ENCODE results near the gene TRIP10. TPM values are rescaled to one million over a fixed set of nuclear protein-coding genes. Genes with fewer than 3 reads are reported as not detected.
"Not testable (repeated sequence)": the region's sequence is repeated elsewhere in the genome, so short reads cannot be mapped to it uniquely, and the experiment has no call there.

Gene TRIP10
- total RNA-seq, 4 donors from 2014 or later = 94.1 to 129 (median 104) TPM

GRCh38 chr19:6769006-6769619, 29.6 kb downstream of the TRIP10 start:
- WGBS, 2 donors (ENCODE audit: low coverage in 1 of 2) = 51% methylated on average over 5 of the region's 11 CpGs; no CpG with 5 or more reads in 1 of the 2 donors

GRCh38 chr19:6771648-6772027, 32.2 kb downstream of the TRIP10 start:
- peaks cover 0 to 14% (median 8%) of the 10 kb centered on the region in 3 donors for H3K4me1 ChIP-seq
- WGBS, 2 donors (ENCODE audit: low coverage in 1 of 2) = 82 to 85% methylated on average over 3 to 7 of the region's 7 CpGs
- not testable (repeated sequence) for H3K4me3 ChIP-seq, H3K9me3 ChIP-seq, H3K27ac ChIP-seq, H3K36me3 ChIP-seq, ATAC-seq
- peaks cover 58% of the 10 kb centered on the region for H3K27me3 ChIP-seq

More at GRCh38 chr19:6769006-6769619, 29.6 kb downstream of the TRIP10 start:
- Histone ChIP-seq H3K27ac (no peak overlapping the region), H3K4me3 (no peak overlapping the region), H3K9me3 (no peaks in the 10 kb centered on the region), H3K36me3 (no peaks in the 10 kb centered on the region), H3K4me1 (peaks cover 0 to 14% (median 8%) of the 10 kb centered on the region in 3 donors), H3K27me3 (peaks cover 84% of the 10 kb centered on the region)
- TF ChIP-seq CTCF (IDR thresholded peaks at IDR 0.05) (peak in 1 of 4 experiments; percentile 50), POLR2A (IDR thresholded peaks at IDR 0.05) (no peak)
- ATAC-seq = no peak

GRCh38 chr19:6772028-6772865, 32.8 kb downstream of the TRIP10 start, which contains the start of gene VAV1:
Gene VAV1, plus strand, starts transcription at chr19:6772708. Its CDS starts 100 bp downstream, at chr19:6772808.
- peak within 1 kb of the TSS in 2 of 4 donors; percentile 7 to 53 for H3K27ac ChIP-seq

GRCh38 chr19:6772866-6773322, 33.4 kb downstream of the TRIP10 start:
- H3K27ac ChIP-seq = peak overlapping the region in 2 of 4 donors; percentile 7 to 53
- no CpG with 5 or more reads among the region's 14 CpGs for WGBS, 2 donors (ENCODE audit: low coverage in 1 of 2)

More at GRCh38 chr19:6772028-6772865, 32.8 kb downstream of the TRIP10 start, which contains the start of gene VAV1:
- Histone ChIP-seq H3K4me1 (peaks cover 0 to 8% (median 6%) of the 10 kb centered on the region in 3 donors), H3K9me3 (no peaks in the 10 kb centered on the region), H3K4me3 (peak within 1 kb of the TSS; percentile 6 to 47), H3K36me3 (no peaks in the 10 kb centered on the region), H3K27me3 (peaks cover 52% of the 10 kb centered on the region)
- TF ChIP-seq POLR2AphosphoS5 (IDR thresholded peaks at IDR 0.05) (no peak), EP300 (IDR thresholded peaks at IDR 0.05) (no peak), POLR2A (IDR thresholded peaks at IDR 0.05) (peak; percentile 11 to 25), CTCF (IDR thresholded peaks at IDR 0.05) (no peak)
- WGBS, 2 donors (ENCODE audit: low coverage in 1 of 2) = 53 to 64% methylated on average over 5 to 8 of the region's 25 CpGs
- peak; percentile 52 for ATAC-seq

More at GRCh38 chr19:6772866-6773322, 33.4 kb downstream of the TRIP10 start:
- H3K4me1 ChIP-seq = peaks cover 0 to 2% (median 0%) of the 10 kb centered on the region in 3 donors
- no peaks in the 10 kb centered on the region for H3K36me3 ChIP-seq
- H3K9me3 ChIP-seq = no peaks in the 10 kb centered on the region
- H3K27me3 ChIP-seq = peaks cover 46% of the 10 kb centered on the region
- peak overlapping the region; percentile 6 to 47 for H3K4me3 ChIP-seq
- no peak for ATAC-seq
- TF ChIP-seq CTCF (IDR thresholded peaks at IDR 0.05) (no peak), POLR2A (IDR thresholded peaks at IDR 0.05) (no peak), EP300 (IDR thresholded peaks at IDR 0.05) (no peak), POLR2AphosphoS5 (IDR thresholded peaks at IDR 0.05) (no peak)

Measured in gastroesophageal sphincter (tissue), 4 donors.